Ishikawa (cell line): Measurements from ENCODE around the gene AK9.

Experiments
- CEBPB ChIP-seq: IDR thresholded peaks from 2 replicates; pipeline ENCODE4 v1.6.1; 2012
- CREB1 ChIP-seq: IDR thresholded peaks from 2 replicates; pipeline ENCODE4 v1.6.1; 2012; ENCODE audit warnings: low read depth
- EGR1 ChIP-seq: IDR thresholded peaks from 2 replicates; pipeline ENCODE4 v1.6.1; 2012
- EP300 ChIP-seq: IDR thresholded peaks from 2 replicates; pipeline ENCODE4 v1.6.1; 2012; ENCODE audit warnings: borderline replicate concordance
- FOXM1 ChIP-seq: IDR thresholded peaks from 2 replicates; pipeline ENCODE4 v1.6.1; 2012; ENCODE audit warnings: low read depth, borderline replicate concordance
- NFIC ChIP-seq: IDR thresholded peaks from 2 replicates; pipeline ENCODE4 v1.6.1; 2012
- RAD21 ChIP-seq: IDR thresholded peaks from 2 replicates; pipeline ENCODE4 v1.6.1; 2012; ENCODE audit warnings: low read depth
- TAF1 ChIP-seq: IDR thresholded peaks from 2 replicates; pipeline ENCODE4 v1.6.1; 2012; ENCODE audit warnings: low read depth, mild to moderate bottlenecking
- TCF12 ChIP-seq: IDR thresholded peaks from 2 replicates; pipeline ENCODE4 v1.6.1; 2012; ENCODE audit warnings: low read depth
- TEAD4 ChIP-seq: IDR thresholded peaks from 2 replicates; pipeline ENCODE4 v1.6.1; 2012
- YY1 ChIP-seq: IDR thresholded peaks from 2 replicates; pipeline ENCODE4 v1.6.1; 2012; ENCODE audit warnings: low read depth
- ZBTB7A ChIP-seq: IDR thresholded peaks from 2 replicates; pipeline ENCODE4 v1.6.1; 2012; ENCODE audit warnings: low read depth
- TF ChIP-seq, protein P1 (sequence below): IDR thresholded peaks from 2 replicates; pipeline ENCODE4 v1.6.1; 2012
- TF ChIP-seq, protein P2 (sequence below): IDR thresholded peaks from 2 replicates; pipeline ENCODE4 v1.6.1; 2012
- TF ChIP-seq, protein P3 (sequence below): IDR thresholded peaks from 2 replicates; pipeline ENCODE4 v1.6.1; 2012; ENCODE audit warnings: low read depth, mild to moderate bottlenecking

The AK9 gene

DNA sequence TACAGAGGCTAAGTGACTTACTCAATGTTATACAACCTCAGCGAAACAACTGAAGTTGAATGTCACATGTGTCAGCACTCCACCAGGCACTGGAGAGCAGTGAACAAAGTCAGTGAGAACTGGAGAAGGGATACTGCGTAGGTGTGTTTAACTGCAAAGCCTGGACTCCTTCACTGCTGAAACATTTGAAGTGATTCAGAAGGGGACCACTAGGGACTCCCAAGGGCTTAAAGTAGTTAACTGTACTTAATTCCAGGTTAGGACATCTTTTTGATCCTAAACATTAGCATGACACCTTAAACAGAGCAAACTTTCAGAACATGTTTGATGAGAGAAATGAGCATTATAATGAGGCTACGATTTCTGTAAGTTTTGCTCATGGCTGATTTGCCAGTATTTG lies 163.0 kb downstream of the AK9 start:
- no peak for TF ChIP-seq TAF1
- TF ChIP-seq, protein P1, sequence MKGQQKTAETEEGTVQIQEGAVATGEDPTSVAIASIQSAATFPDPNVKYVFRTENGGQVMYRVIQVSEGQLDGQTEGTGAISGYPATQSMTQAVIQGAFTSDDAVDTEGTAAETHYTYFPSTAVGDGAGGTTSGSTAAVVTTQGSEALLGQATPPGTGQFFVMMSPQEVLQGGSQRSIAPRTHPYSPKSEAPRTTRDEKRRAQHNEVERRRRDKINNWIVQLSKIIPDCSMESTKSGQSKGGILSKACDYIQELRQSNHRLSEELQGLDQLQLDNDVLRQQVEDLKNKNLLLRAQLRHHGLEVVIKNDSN = no peak

DNA sequence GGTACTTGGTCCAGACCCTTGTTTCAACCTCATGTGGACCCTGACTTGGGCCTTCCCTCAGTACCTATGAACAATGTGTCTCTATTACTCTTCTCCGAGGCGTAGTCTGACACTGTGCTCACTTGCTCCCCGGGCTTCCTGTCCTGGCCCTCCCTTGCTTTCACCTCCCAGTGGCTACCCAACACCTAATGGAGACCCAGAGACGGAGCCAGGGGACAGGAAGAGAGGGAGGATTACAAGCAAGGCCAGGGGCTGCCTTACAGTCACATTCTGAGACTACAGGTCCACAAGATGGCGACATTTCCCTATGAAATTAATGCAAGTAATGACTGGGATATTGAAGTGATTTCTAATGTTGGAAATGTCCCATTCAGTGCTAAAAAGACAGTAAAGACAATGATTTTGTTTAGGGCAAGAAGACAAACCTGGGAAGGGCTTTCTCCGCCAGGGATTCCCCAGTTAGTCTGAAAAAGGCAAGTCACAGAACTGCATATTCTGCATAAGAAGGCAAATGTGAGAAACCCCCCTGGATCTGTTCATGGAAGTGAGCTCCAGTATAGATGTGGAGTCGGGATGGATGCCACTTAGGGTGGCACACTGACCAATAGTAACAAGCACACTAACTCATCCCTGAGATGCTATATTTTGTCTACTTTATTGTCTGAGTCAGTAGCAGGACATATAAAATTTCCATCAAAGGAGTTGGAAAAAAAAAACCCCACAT lies 163.9 kb downstream of the AK9 start:
- TF ChIP-seq YY1 (no peak), RAD21 (peak; percentile 79)
- TF ChIP-seq, protein P1 = no peak

DNA sequence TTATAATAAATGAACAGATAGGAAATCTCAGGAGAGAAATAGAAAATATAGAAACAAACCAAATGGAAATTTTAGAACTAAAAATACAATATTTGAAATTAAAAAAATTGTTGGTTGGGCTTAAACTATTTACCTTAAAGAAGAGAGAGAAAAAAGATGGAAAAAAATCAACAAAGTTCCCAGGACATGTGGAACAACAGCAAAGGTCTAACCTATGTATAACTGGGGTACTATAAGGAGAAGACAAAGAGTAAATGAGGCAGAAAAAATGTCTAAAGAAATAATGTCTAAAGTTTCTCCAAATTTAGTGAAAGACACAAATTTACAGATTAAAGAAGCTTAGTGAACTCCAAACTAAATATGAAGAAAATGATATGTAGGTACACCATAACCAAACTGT lies 166.9 kb downstream of the AK9 start:
- TF ChIP-seq NFIC (no peak), CREB1 (no peak), CEBPB (no peak), ZBTB7A (no peak), YY1 (no peak), TCF12 (no peak), RAD21 (no peak), TEAD4 (no peak), FOXM1 (no peak), EGR1 (no peak), EP300 (no peak), TAF1 (no peak)
- TF ChIP-seq, protein P2, sequence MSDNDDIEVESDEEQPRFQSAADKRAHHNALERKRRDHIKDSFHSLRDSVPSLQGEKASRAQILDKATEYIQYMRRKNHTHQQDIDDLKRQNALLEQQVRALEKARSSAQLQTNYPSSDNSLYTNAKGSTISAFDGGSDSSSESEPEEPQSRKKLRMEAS = no peak
- TF ChIP-seq, protein P1 = no peak

DNA sequence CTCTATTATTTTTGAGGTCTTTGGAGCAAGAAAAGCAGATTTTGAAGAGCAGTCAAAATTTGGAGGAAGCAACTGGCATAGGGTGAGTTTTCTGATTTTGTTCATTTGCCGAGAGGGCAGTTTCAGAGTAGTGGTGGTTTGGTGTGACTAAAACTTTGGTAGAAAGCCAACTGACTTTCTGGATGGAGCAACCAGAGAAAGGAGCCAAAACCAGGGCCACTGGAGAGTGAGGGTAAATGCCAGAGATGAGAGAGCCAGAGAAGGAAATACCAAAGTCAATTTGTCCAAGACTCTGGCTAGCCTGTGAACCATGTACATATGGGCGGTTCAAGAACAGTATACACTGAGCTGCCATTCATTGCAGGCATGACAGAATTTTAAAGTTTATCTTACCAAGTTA lies 167.5 kb downstream of the AK9 start:
- no peak for TF ChIP-seq FOXM1
- TF ChIP-seq, protein P2 = no peak
- no peak for TF ChIP-seq TEAD4
- TF ChIP-seq, protein P3, sequence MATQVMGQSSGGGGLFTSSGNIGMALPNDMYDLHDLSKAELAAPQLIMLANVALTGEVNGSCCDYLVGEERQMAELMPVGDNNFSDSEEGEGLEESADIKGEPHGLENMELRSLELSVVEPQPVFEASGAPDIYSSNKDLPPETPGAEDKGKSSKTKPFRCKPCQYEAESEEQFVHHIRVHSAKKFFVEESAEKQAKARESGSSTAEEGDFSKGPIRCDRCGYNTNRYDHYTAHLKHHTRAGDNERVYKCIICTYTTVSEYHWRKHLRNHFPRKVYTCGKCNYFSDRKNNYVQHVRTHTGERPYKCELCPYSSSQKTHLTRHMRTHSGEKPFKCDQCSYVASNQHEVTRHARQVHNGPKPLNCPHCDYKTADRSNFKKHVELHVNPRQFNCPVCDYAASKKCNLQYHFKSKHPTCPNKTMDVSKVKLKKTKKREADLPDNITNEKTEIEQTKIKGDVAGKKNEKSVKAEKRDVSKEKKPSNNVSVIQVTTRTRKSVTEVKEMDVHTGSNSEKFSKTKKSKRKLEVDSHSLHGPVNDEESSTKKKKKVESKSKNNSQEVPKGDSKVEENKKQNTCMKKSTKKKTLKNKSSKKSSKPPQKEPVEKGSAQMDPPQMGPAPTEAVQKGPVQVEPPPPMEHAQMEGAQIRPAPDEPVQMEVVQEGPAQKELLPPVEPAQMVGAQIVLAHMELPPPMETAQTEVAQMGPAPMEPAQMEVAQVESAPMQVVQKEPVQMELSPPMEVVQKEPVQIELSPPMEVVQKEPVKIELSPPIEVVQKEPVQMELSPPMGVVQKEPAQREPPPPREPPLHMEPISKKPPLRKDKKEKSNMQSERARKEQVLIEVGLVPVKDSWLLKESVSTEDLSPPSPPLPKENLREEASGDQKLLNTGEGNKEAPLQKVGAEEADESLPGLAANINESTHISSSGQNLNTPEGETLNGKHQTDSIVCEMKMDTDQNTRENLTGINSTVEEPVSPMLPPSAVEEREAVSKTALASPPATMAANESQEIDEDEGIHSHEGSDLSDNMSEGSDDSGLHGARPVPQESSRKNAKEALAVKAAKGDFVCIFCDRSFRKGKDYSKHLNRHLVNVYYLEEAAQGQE = no peak
- no peak for TF ChIP-seq NFIC

DNA sequence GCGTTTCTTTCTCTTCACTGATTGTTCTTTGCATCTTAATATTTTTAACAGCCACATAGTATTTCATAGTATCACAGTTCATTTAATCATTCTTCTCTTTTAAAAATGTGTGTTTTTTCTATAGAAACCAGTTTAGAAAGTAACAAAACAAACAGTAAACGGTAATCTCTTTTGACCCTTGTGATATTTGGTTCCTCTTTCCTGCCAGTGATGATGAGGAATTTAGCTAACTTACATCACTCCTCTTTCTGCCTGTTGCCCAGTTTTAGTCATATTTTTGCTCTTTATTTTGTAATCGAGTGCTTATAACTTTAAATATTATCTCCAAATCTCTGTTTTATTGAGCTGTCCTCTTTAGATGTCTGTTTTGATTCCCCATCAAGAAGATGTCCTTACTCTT lies 169.9 kb downstream of the AK9 start:
- TF ChIP-seq TAF1 (no peak), YY1 (no peak), CREB1 (no peak), CEBPB (no peak), RAD21 (no peak), EP300 (no peak), TEAD4 (no peak), ZBTB7A (no peak), EGR1 (no peak), FOXM1 (no peak), NFIC (no peak)
- TF ChIP-seq, protein P3 = no peak
- TF ChIP-seq, protein P1 = no peak
- TF ChIP-seq, protein P2 = no peak
